Cardiac muscle cell (in vitro differentiated cells and primary cell): ENCODE results near the gene DNASE1L2. TPM values are rescaled to one million over a fixed set of nuclear protein-coding genes. Genes with fewer than 3 reads are reported as not detected.

Experiments
- DNase-seq, 2 donors: peaks; one replicate each; pipeline versions ENCODE4 v3.0.0 to v3.0.0-alpha.2; 2010 to 2017; ENCODE audit warnings: low read depth in 1 of 2, low spot score in 1 of 2
- H3K27ac ChIP-seq: fragments of 200-600 bp; sonication (generic); 2 replicates; pipeline ENCODE4 v1.5.1; 2016
- H3K27me3 ChIP-seq: fragments of 200-600 bp; sonication (generic); 2 replicates; pipeline ENCODE4 v1.6.0; 2016; ENCODE audit warnings: control low read depth
- H3K36me3 ChIP-seq: fragments of 200-600 bp; sonication (generic); 2 replicates; pipeline ENCODE4 v1.5.1; 2016; ENCODE audit warnings: control low read depth
- H3K4me1 ChIP-seq: fragments of 200-600 bp; sonication (generic); 2 replicates; pipeline ENCODE4 v1.8.1; 2017; ENCODE audit warnings: low read depth, mild to moderate bottlenecking, mixed run types
- H3K4me3 ChIP-seq: fragments of 200-600 bp; sonication (generic); 2 replicates; pipeline ENCODE4 v1.5.1; 2016; ENCODE audit warnings: mild to moderate bottlenecking
- H3K9me3 ChIP-seq: fragments of 200-600 bp; sonication (generic); 2 replicates; pipeline ENCODE4 v1.5.1; 2017; ENCODE audit warnings: low read depth, mild to moderate bottlenecking, control low read depth
- polyA plus RNA-seq: library from polyadenylated mRNA; unstranded; fragments of >200 nt; fragmentation: Nextera tagmentation; extraction: Ambion mirVana; gene quantifications from 2 replicates; pipeline ENCODE4 v1.2.1, GENCODE V29; 2016
- total RNA-seq: library from RNA; depleted of rRNA; stranded (reverse); fragments of >200 nt; gene quantifications from 2 replicates; pipeline ENCODE4 v1.2.3, GENCODE V29; 2016
- TF ChIP-seq, protein P1 (sequence below): IDR thresholded peaks from 2 replicates; pipeline ENCODE4 v1.5.1; 2012; ENCODE audit warnings: low read depth, mild to moderate bottlenecking, low read length

The DNASE1L2 gene
- total and polyA plus RNA-seq, 2 experiments from 2014 or later = 0.68 to 1.1 TPM

DNA sequence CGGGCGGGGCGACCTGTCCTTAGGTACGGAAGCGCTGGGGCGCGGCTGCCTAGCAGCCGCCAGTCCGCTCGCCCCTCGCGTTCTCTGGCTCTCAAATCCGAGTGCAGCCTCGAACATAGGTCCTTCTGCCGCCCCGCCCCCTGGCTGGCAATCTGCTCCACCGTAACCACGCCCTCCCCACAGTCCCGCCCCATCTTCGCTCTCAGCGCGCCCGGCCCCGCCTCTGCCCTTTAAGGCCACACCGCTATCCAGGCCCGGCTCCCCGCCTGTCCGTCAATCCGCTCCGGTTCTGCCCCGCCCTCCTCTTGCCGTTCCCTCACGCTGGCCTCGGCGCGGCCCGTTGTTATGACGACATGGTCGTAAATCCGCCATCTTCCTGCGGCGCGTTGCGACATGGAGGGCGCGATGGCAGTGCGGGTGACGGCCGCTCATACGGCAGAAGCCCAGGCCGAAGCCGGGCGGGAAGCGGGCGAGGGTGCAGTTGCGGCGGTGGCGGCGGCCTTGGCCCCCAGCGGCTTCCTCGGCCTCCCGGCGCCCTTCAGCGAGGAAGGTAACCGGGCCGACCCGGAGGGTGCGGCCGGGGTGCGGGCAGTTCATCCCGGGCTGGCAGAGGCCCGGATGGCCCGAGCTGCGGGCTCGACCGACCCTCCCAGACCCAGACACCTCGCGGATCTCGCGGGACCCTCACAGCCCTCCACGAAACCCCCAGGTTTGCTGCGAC is 12.9 kb upstream of the DNASE1L2 start, which contains the start of gene E4F1:
TSS of gene E4F1 (plus strand) at position 371 of the 721 bp plus-strand sequence. CDS start at position 394, 23 bp downstream.
- TF ChIP-seq, protein P1, sequence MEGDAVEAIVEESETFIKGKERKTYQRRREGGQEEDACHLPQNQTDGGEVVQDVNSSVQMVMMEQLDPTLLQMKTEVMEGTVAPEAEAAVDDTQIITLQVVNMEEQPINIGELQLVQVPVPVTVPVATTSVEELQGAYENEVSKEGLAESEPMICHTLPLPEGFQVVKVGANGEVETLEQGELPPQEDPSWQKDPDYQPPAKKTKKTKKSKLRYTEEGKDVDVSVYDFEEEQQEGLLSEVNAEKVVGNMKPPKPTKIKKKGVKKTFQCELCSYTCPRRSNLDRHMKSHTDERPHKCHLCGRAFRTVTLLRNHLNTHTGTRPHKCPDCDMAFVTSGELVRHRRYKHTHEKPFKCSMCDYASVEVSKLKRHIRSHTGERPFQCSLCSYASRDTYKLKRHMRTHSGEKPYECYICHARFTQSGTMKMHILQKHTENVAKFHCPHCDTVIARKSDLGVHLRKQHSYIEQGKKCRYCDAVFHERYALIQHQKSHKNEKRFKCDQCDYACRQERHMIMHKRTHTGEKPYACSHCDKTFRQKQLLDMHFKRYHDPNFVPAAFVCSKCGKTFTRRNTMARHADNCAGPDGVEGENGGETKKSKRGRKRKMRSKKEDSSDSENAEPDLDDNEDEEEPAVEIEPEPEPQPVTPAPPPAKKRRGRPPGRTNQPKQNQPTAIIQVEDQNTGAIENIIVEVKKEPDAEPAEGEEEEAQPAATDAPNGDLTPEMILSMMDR = no peak
- peak; percentile 100 for DNase-seq

DNA sequence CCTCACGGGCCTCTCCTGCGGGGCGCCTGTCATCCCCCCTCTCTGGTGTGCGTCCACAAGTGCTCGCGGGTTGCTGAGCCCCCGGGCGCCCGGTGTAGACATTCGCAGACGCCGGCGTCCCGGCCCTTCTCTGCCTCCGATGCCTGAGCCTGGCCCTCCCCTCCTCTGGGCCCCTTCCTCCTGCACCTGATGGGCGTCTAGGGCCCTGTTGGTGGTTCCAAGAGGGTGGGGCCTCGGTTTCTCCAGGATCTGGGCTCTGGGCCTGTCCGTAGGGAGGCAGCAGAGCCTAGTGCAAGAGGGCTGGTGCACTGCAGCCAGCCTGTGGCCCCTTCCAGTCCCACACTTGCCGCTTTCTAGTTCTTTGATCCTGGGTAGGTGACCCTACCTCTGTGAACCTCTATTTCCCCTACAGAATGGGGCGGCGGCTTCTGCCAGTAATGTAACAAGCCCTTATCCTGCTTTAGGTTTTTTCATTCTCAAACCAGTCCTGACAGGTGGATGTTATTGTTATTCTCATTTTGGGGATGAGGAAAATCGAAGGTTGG is 12.2 kb upstream of the DNASE1L2 start:
- H3K9me3 ChIP-seq = no peaks in the 10 kb centered on the region
- H3K36me3 ChIP-seq = peaks cover 4% of the 10 kb centered on the region
- TF ChIP-seq, protein P1 = peak; percentile 38
- peak overlapping the region; percentile 71 for H3K27ac ChIP-seq
- peak; percentile 44 to 60 for DNase-seq
- no peaks in the 10 kb centered on the region for H3K27me3 ChIP-seq
- H3K4me3 ChIP-seq = peak overlapping the region; percentile 81
- H3K4me1 ChIP-seq = peaks cover 3% of the 10 kb centered on the region

More for the DNA sequence above, 12.9 kb upstream of the DNASE1L2 start, which contains the start of gene E4F1:
- Histone ChIP-seq H3K27ac (peak within 1 kb of the TSS; percentile 71), H3K9me3 (no peaks in the 10 kb centered on the region), H3K4me3 (peak within 1 kb of the TSS; percentile 81), H3K27me3 (no peaks in the 10 kb centered on the region), H3K4me1 (peaks cover 3% of the 10 kb centered on the region), H3K36me3 (no peaks in the 10 kb centered on the region)

DNA sequence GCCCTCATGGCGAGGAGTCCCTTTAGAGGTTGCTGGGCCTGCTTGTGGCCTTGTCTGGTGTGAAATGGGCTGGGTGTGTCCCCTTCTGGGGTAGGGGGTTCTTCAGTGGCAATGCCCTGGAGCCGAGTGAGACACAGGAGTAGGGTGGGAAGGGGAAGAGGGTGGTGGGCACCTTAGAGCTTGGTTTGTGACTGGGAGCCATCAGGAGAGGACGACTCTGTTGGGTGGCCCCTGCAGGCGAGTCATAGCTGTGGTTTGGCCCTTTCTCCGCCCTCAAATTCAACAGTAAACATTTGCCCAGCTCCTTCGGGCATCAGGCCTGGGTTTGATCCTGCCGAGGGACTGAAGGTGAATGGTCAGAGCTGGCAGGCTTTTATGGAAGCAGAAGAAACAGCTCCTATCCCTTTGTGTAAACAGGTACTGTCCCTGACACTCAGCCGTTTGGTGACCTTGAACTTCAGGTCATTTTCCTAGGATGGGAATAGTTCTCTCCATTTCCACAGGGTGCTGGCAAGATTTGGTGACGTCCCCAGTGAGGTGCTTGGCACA is 9.9 kb upstream of the DNASE1L2 start:
- H3K27me3 ChIP-seq = no peaks in the 10 kb centered on the region
- H3K4me3 ChIP-seq = no peak overlapping the region
- peaks cover 3% of the 10 kb centered on the region for H3K4me1 ChIP-seq
- H3K27ac ChIP-seq = no peak overlapping the region
- peaks cover 14% of the 10 kb centered on the region for H3K36me3 ChIP-seq
- TF ChIP-seq, protein P1 = no peak
- no peak for DNase-seq
- H3K9me3 ChIP-seq = no peaks in the 10 kb centered on the region

DNA sequence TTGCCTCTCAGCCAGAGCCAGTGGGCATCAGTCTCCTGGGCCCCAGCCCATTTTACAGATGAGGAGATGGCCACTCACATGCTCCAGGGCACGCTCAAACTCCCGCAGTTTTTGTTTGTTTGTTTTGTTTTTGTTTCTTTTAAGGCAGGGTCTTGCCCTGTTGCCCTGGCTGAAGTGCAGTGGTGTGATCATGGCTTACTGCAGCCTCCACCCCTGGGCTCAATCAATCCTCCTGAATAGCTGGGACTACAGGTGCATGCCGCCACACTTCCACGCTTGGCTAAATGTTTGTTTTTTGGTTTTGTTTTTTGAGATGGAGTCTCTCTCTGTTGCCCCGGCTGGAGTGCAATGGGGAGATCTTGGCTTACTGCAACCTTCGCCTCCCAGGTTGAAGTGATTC is 9.3 kb upstream of the DNASE1L2 start:
- DNase-seq = no peak
- Histone ChIP-seq H3K27ac (no peak overlapping the region), H3K36me3 (peaks cover 15% of the 10 kb centered on the region), H3K4me1 (peaks cover 3% of the 10 kb centered on the region), H3K9me3 (no peaks in the 10 kb centered on the region), H3K27me3 (no peaks in the 10 kb centered on the region), H3K4me3 (no peak overlapping the region)
- TF ChIP-seq, protein P1 = no peak

DNA sequence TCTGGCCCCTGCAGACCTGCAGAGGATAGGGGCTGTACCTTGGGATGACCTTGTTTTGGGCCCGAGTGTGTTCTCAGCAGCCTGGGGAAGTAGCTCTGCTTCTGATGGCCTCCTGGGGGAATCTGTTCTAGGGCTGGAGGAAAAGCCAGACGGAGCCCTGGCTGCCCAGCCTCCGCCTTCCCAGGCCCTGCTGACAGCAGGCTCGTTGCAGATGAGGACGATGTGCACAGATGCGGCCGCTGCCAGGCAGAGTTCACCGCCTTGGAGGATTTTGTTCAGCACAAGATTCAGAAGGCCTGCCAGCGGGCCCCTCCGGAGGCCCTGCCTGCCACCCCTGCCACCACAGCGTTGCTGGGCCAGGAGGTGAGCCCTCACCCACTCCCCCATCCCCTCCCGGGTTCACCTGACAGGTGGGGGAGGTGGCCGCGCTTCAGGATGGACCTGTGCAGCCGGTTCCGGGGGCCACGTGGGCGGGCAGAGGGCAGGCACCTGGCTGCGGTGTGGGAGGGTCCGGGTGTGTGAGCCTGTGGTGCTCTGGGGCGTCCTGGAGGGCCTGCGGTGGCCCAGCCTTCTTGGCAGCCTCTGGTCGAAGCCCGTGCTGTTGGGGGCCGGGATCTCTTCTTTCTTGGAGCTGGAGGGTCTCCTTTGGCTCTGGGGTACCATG is 8.0 kb upstream of the DNASE1L2 start:
- DNase-seq = no peak
- H3K4me1 ChIP-seq = no peaks in the 10 kb centered on the region
- TF ChIP-seq, protein P1 = no peak
- no peak overlapping the region for H3K4me3 ChIP-seq
- no peaks in the 10 kb centered on the region for H3K9me3 ChIP-seq
- peaks cover 26% of the 10 kb centered on the region for H3K36me3 ChIP-seq
- no peak overlapping the region for H3K27ac ChIP-seq
- H3K27me3 ChIP-seq = no peaks in the 10 kb centered on the region
